HG02623 (cell line): Measurements from ENCODE around the gene TRIM34.
"Not testable (repeated sequence)": the region's sequence is repeated elsewhere in the genome, so short reads cannot be mapped to it uniquely, and the experiment has no call there.

Experiments
- ATAC-seq: cut with Tn5 transposase; IDR thresholded peaks from one replicate; pipeline ENCODE4 v1.9.1; 2021; ENCODE audit warnings: moderate library complexity; ENCODE audit not compliant: unreplicated experiment

TRIM34 gene

GRCh38 chr11:5684036-5684645 lies 59.3 kb downstream of the TRIM34 start:
- peak; percentile 14 for ATAC-seq

GRCh38 chr11:5684646-5685362 lies 60.0 kb downstream of the TRIM34 start, which contains the start of gene TRIM5:
TSS of gene TRIM5 (minus strand) at chr11:5685074. CDS start at chr11:5680177, 4,897 bp downstream.
- ATAC-seq = peak; percentile 69

DNA sequence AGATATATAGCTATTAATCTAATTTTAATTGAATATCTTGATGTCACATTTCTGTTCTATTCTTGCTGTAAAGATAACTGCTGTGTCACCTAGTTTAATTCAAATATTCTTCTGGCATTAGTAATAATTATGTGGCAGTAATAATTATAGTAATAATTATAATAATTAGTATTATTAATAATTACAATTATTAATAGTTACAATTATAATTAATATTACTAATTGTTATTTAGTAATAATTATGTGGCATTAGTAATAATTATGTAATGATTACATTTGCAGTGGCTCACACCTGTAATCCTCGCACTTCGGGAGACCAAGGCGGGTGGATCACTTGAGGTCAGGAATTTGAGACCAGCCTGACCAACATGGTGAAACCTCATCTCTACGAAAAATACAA lies 61.6 kb downstream of the TRIM34 start:
- no peak for ATAC-seq

DNA sequence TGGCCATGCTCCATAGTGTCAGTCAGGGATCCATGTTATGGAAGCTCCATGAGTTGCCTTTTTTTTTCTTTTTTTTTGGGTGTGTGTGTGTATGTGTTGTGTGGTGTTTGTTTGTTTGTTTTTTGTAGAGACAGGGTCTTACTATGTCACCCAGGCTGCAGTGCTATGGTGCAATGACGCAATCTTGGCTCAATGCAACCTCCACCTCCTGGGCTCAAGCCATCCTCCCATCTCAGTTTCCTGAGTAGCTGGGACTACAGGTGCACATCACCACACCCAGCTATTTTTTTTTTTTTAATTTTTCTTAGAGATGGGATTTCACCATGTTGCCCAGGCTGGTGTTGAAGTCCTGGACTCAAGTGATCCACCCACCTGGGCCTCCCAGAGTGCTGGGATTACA lies 63.7 kb downstream of the TRIM34 start:
- no peak for ATAC-seq

GRCh38 chr11:5689551-5689983 lies 64.8 kb downstream of the TRIM34 start, which contains the start of gene TRIM22:
TSS of gene TRIM22 (plus strand) at chr11:5689790. CDS start at chr11:5696233, 6,443 bp downstream.
- peak; percentile 73 for ATAC-seq

GRCh38 chr11:5690216-5690615 lies 65.4 kb downstream of the TRIM34 start:
- ATAC-seq = no peak

DNA sequence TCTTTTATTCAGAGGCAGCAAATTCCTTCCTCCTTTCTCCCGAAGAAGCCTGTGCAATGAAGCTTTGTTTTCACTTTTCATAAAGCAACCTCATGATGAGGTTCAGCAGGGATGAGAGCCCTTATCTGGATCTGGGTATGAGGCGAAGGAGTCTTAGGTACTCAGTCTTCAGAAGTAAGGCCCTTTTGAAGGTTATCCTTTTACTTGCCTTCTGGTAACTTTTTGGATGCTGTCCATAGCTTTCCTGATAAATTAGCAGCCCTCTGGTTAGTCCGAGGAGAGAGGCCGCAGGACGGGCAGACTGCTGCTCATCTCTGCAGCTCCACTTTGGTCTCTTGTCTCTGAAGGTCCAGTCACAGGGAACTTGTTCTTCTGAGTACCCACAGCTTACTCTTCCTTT lies 65.9 kb downstream of the TRIM34 start:
- no peak for ATAC-seq

- not testable (repeated sequence) for ATAC-seq
Measured at GRCh38 chr11:5691238-5691963, 66.6 kb downstream of the TRIM34 start.

DNA sequence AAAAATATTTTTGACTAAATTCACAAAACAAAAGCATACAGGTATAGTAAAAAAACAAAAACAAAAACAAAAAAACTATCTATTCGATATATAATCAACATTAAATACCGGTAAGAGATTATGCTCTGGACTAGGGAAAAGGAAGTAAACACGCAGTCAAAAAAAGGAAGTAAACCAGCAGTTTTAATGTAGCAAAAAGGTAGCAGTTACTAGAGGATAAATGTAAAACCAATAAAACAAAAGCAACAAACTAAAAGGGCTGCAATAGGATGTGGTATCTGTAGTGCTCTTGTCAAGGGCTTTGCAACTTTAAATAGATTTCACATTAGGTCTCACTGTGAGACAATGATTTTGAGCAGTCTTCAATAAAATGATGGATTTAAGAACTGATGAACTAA lies 67.2 kb downstream of the TRIM34 start:
- no peak for ATAC-seq
